Breast epithelium (tissue), 3 donors: Measurements from ENCODE around the gene TM4SF1.

Source experiments
- POLR2A ChIP-seq: fragments of 450-650 bp; IDR thresholded peaks from one replicate; pipeline ENCODE4 v1.6.1; 2016; ENCODE audit warnings: antibody characterized with exemption, mild to moderate bottlenecking, moderate library complexity
- TF ChIP-seq, protein P1 (sequence below), 3 donors: fragments of 450-650 bp; IDR thresholded peaks; one replicate each; pipeline ENCODE4 v1.5.1; 2016 to 2017; ENCODE audit warnings: antibody characterized with exemption in 3 of 3, mild to moderate bottlenecking in 3 of 3, moderate library complexity in 3 of 3

DNA sequence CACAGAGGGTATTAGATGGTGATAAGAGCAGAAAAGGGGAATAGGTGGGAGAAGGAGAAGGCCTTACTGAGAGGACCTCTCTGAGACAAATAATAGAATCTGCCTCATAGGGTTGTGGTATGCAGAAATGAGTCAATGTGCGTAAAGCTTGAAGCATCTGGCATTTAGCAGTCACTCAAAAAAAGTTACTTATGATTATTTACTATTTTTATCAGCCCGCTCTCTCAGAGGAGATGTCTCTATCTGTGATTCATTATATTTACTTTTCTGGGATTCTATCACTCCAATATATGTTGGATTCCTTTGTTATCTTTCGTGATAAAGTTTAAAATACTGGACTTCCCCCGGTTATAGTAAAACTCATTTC, 4.6 kb upstream of the TM4SF1 start:
- TF ChIP-seq, protein P1, sequence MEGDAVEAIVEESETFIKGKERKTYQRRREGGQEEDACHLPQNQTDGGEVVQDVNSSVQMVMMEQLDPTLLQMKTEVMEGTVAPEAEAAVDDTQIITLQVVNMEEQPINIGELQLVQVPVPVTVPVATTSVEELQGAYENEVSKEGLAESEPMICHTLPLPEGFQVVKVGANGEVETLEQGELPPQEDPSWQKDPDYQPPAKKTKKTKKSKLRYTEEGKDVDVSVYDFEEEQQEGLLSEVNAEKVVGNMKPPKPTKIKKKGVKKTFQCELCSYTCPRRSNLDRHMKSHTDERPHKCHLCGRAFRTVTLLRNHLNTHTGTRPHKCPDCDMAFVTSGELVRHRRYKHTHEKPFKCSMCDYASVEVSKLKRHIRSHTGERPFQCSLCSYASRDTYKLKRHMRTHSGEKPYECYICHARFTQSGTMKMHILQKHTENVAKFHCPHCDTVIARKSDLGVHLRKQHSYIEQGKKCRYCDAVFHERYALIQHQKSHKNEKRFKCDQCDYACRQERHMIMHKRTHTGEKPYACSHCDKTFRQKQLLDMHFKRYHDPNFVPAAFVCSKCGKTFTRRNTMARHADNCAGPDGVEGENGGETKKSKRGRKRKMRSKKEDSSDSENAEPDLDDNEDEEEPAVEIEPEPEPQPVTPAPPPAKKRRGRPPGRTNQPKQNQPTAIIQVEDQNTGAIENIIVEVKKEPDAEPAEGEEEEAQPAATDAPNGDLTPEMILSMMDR (IDR thresholded peaks at IDR 0.05), result no peak
- TF ChIP-seq POLR2A, result no peak
